ENCODE results near the gene KAT6B. TPM values are rescaled to one million over a fixed set of nuclear protein-coding genes. Genes with fewer than 3 reads are reported as not detected.
A peak's percentile ranks its signal among the peaks of the same experiment; 100 is the strongest.

The KAT6B gene
- total RNA-seq, 1 donor from 2014 or later: 21.3 TPM

GRCh38 chr10:74823791-74824183 is 2.6 kb upstream of the KAT6B start:
- Histone ChIP-seq H3K4me1 (peaks cover 18% of the 10 kb centered on the region), H3K27ac (no peak overlapping the region), H3K79me2 (ENCODE audit: low read depth) (peaks cover 26% of the 10 kb centered on the region), H3K36me3 (no peaks in the 10 kb centered on the region), H4K20me1 (ENCODE audit: low read depth) (no peaks in the 10 kb centered on the region), H3K4me2 (peak overlapping the region; percentile 84), H3F3A (ENCODE audit: low read depth) (peaks cover 10% of the 10 kb centered on the region), H3K9ac (no peak overlapping the region), H3K27me3 (no peaks in the 10 kb centered on the region), H2AFZ (replicated peaks) (peak overlapping the region; percentile 52), H3K9me3 (ENCODE audit: low read depth) (no peaks in the 10 kb centered on the region), H3K4me3 (peak overlapping the region; percentile 81)
- H3K4me3 Mint-ChIP-seq: peak overlapping the region; percentile 89
- no peak for DNase-seq (ENCODE audit: low spot score)
- TF ChIP-seq CTCF (IDR thresholded peaks at IDR 0.05) (no peak), EZH2 (IDR thresholded peaks at IDR 0.05) (no peak), EZH2phosphoT487 (IDR thresholded peaks at IDR 0.05) (no peak)
- H3K9me3 Mint-ChIP-seq: peaks cover 3% of the 10 kb centered on the region
- peaks cover 5% of the 10 kb centered on the region for H3K27me3 Mint-ChIP-seq (ENCODE audit: insufficient read depth, low read depth)
- peaks cover 29% of the 10 kb centered on the region for H3K4me1 Mint-ChIP-seq
- H3K36me3 Mint-ChIP-seq: peaks cover 9% of the 10 kb centered on the region
- H3K27ac Mint-ChIP-seq: peak overlapping the region; percentile 79

- peaks cover 14% of the 10 kb centered on the region for H3K36me3 Mint-ChIP-seq
- H3K4me3 Mint-ChIP-seq: peak overlapping the region; percentile 89
- Histone ChIP-seq H3K4me2 (peak overlapping the region; percentile 84), H3K9ac (peak overlapping the region; percentile 55), H3K79me2 (ENCODE audit: low read depth) (peaks cover 32% of the 10 kb centered on the region), H4K20me1 (ENCODE audit: low read depth) (no peaks in the 10 kb centered on the region), H3F3A (ENCODE audit: low read depth) (peaks cover 10% of the 10 kb centered on the region), H3K27me3 (no peaks in the 10 kb centered on the region), H3K36me3 (no peaks in the 10 kb centered on the region), H3K4me1 (peaks cover 18% of the 10 kb centered on the region), H2AFZ (replicated peaks) (peak overlapping the region; percentile 52), H3K27ac (no peak overlapping the region), H3K4me3 (peak overlapping the region; percentile 81), H3K9me3 (ENCODE audit: low read depth) (no peaks in the 10 kb centered on the region)
- H3K9me3 Mint-ChIP-seq: peaks cover 3% of the 10 kb centered on the region
- peaks cover 5% of the 10 kb centered on the region for H3K27me3 Mint-ChIP-seq (ENCODE audit: insufficient read depth, low read depth)
- peak overlapping the region; percentile 81 for H3K27ac Mint-ChIP-seq
- peaks cover 29% of the 10 kb centered on the region for H3K4me1 Mint-ChIP-seq
- DNase-seq (ENCODE audit: low spot score): peak; percentile 34
- TF ChIP-seq EZH2 (IDR thresholded peaks at IDR 0.05) (no peak), CTCF (IDR thresholded peaks at IDR 0.05) (no peak)
These were observed 2.1 kb upstream of the KAT6B start for GRCh38 chr10:74824184-74824899.

- peaks cover 18% of the 10 kb centered on the region for H3K4me1 ChIP-seq
- H3K27me3 ChIP-seq: no peaks in the 10 kb centered on the region
- Mint-ChIP-seq H3K9me3 (peaks cover 3% of the 10 kb centered on the region), H3K27ac (peak overlapping the region; percentile 81), H3K36me3 (peaks cover 15% of the 10 kb centered on the region), H3K27me3 (ENCODE audit: insufficient read depth, low read depth) (peaks cover 5% of the 10 kb centered on the region), H3K4me1 (peaks cover 29% of the 10 kb centered on the region), H3K4me3 (peak overlapping the region; percentile 89)
- peak overlapping the region; percentile 81 for H3K4me3 ChIP-seq
- peak overlapping the region; percentile 52 for H2AFZ ChIP-seq (replicated peaks)
- peaks cover 38% of the 10 kb centered on the region for H3K79me2 ChIP-seq (ENCODE audit: low read depth)
- DNase-seq (ENCODE audit: low spot score): peak; percentile 67
- no peaks in the 10 kb centered on the region for H3K9me3 ChIP-seq (ENCODE audit: low read depth)
- no peaks in the 10 kb centered on the region for H4K20me1 ChIP-seq (ENCODE audit: low read depth)
- H3K27ac ChIP-seq: peak overlapping the region; percentile 75
- H3K36me3 ChIP-seq: no peaks in the 10 kb centered on the region
- peak overlapping the region; percentile 55 for H3K9ac ChIP-seq
- peaks cover 10% of the 10 kb centered on the region for H3F3A ChIP-seq (ENCODE audit: low read depth)
- TF ChIP-seq EZH2 (IDR thresholded peaks at IDR 0.05) (no peak), CTCF (IDR thresholded peaks at IDR 0.05) (no peak), EZH2phosphoT487 (IDR thresholded peaks at IDR 0.05) (no peak)
- H3K4me2 ChIP-seq: peak overlapping the region; percentile 84
These were observed 1.5 kb upstream of the KAT6B start for GRCh38 chr10:74824900-74825370.

All from neural progenitor cell (in vitro differentiated cells).